Measurements from ENCODE around the gene PPM1N.

DNA sequence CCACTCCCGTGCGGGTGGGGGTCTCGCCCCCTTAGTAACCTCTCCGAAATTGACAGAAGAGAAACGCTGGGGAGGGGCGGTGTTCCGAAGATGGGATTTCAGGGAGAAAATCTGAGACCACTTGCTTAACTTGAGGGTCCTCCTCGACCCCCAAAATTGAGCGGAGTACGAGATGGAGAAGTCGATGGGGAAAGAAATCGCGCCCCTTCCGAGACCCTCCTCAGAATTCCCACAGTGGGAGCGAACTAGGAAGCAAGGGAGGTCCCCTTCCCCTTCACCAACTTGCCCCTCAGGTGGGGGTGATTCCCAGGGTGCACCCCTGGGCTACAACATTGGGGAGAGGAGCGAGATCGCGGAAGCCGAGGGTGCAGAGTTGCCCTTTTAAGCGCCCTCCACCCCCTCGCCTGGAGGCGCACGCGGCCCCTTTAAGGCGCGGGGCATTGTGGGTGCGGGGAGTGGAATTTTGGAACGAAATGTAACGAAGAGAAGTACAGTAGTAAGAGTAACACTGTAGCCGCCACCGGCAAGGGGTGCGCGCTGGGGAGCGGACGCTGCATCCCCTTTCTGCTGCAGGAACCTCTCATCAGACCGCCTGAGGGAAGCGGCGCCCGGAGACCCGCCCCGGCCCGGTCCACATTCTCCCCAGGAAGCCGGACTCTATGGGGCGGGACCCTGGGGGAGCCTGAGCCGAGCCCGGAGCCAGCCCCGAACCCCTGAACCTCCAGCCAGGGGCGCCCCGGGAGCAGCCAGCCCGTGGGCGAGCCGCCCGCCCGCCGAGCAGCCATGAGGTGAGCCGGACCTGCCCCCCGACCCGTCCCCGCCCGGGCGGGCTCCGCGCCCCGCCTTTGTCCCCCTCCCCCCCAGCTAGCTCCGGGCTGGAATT lies 9.0 kb downstream of the PPM1N start, which contains the start of gene VASP:
- TF ChIP-seq, protein P1, sequence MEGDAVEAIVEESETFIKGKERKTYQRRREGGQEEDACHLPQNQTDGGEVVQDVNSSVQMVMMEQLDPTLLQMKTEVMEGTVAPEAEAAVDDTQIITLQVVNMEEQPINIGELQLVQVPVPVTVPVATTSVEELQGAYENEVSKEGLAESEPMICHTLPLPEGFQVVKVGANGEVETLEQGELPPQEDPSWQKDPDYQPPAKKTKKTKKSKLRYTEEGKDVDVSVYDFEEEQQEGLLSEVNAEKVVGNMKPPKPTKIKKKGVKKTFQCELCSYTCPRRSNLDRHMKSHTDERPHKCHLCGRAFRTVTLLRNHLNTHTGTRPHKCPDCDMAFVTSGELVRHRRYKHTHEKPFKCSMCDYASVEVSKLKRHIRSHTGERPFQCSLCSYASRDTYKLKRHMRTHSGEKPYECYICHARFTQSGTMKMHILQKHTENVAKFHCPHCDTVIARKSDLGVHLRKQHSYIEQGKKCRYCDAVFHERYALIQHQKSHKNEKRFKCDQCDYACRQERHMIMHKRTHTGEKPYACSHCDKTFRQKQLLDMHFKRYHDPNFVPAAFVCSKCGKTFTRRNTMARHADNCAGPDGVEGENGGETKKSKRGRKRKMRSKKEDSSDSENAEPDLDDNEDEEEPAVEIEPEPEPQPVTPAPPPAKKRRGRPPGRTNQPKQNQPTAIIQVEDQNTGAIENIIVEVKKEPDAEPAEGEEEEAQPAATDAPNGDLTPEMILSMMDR (IDR thresholded peaks at IDR 0.05): peak in 1 of 6 experiments; percentile 17
- peak; percentile 99 for TF ChIP-seq POLR2A (IDR thresholded peaks at IDR 0.05)

All from Peyer's patch (tissue), 4 donors.